ENCODE data around the gene HNRNPU.

DNA sequence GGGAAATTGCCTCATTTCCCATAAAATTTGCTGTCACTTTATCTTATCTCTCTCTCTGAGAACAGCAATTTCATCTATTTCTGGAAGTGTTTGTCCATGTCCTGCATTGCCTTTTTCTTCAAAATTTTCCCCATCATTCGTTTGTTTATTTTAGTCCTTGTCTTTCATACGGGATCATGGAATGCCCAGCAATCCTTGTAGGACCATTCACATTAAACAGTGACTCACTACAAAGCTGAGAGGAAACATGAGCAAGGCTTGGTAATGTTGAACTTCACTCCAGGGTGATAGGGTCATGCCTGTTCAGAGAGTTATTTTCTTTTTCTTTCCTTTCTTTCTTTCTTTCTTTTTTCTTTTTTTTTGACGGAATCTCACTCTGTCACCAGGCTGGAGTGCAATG, 32.2 kb upstream of the HNRNPU start:
- TF ChIP-seq POLR2AphosphoS5 (IDR thresholded peaks at IDR 0.05; ENCODE audit: low read depth, low read length) (no peak), POLR2A (IDR thresholded peaks at IDR 0.05; ENCODE audit: low read depth, low read length) (no peak), TAF1 (IDR thresholded peaks at IDR 0.05; ENCODE audit: borderline replicate concordance, low read depth, low read length) (no peak)
